GM21786 (cell line): ENCODE results near the gene PSAP.
"Not testable (repeated sequence)": the region's sequence is repeated elsewhere in the genome, so short reads cannot be mapped to it uniquely, and the experiment has no call there.

Source experiments
- ATAC-seq: cut with Tn5 transposase; IDR thresholded peaks from one replicate; pipeline ENCODE4 v1.9.1; 2021; ENCODE audit not compliant: unreplicated experiment

PSAP gene

DNA sequence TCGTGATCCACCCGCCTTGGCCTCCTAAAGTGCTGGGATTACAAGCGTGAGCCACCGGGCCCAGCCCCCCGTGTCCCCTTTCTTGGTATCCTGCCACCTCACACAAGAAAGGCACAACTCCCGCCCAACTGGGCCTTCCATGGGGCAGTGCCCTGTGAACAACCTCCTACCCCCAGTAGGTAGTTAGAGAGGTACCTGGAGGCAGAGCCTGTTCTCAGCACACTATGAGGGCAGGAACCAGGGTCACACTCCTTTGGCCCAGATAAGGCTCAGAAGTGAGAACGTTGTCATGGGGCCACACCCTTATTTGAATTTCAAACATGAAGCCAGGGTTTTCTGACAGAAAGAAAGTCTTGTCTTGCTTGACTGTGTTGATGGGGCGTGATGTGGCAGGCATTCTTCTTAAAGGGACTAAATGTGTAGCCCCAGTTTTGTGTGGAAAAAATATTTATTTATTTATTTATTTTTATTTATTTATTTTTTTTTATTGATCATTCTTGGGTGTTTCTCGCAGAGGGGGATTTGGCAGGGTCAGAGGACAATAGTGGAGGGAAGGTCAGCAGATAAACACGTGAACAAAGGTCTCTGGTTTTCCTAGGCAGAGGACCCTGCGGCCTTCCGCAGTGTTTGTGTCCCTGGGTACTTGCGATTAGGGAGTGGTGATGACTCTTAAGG, 23.8 kb upstream of the PSAP start:
- not testable (repeated sequence) for ATAC-seq

DNA sequence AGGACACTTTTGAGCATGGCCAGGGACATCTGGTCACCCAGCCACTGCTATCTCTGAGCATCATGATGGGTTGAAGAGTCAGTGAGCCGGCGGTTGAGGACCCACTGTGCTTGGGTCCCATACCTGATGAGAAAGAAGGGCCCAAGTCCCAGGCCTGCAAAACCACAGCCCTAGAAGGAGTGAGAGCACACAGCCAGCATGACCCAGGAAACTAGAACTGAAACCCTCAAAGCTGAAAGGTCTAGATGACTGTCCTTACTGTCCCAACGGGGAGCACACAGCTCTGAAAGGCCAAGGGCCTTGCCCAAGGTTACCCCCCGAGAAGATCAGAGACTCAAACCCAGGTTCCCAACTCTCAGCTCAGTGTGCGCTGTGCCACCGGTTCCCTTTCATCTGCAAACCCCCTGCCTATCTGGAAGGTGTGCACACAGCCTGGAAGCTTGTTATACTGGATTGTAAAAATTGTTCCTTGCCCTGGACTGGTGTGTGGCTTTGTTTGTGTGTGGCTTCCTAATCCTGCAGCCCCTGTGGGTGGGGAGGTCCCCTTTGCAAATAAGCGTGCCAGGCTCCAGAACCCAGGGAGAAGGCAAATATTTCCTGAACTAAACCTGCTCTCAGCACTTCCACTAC, 22.6 kb upstream of the PSAP start:
- peak; percentile 90 for ATAC-seq

DNA sequence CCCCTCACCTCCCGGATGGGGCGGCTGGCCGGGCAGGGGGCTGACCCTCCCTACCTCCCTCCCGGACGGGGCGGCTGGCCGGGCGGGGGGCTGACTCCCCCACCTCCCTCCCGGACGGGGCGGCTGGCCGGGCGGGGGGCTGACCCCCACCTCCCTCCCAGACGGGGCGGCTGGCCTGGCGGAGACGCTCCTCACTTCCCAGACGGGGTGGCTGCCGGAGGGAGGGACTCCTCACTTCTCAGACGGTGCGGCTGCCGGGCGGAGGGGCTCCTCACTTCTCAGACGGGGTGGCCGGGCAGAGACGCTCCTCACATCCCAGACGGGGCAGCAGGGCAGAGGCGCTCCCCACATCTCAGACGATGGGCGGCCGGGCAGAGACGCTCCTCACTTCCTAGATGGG, 18.6 kb upstream of the PSAP start:
- ATAC-seq = not testable (repeated sequence)

DNA sequence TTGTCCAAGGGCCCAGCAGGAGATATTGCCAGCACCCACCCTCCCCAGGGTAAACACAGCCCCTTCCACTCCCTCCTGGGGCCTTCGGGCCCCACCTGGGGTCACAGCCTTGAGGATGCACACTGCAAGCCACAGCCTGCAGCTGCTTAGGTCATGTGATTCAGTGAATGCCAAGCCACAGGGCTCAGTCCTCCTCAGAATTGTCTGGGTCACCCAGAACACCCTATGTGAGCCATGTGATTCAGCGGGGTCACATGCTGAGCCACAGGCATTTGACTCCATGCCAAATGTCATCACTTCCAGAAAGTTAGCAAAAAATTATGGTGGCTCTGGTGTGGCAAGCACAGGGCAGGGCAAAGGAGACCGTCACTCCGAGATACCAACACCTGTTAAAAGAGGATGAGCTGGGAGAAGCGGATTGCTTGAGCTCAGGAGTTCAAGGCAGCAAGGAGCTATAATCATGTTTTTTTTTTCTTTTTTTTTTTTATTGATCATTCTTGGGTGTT, 17.2 kb upstream of the PSAP start:
- ATAC-seq = peak; percentile 50

DNA sequence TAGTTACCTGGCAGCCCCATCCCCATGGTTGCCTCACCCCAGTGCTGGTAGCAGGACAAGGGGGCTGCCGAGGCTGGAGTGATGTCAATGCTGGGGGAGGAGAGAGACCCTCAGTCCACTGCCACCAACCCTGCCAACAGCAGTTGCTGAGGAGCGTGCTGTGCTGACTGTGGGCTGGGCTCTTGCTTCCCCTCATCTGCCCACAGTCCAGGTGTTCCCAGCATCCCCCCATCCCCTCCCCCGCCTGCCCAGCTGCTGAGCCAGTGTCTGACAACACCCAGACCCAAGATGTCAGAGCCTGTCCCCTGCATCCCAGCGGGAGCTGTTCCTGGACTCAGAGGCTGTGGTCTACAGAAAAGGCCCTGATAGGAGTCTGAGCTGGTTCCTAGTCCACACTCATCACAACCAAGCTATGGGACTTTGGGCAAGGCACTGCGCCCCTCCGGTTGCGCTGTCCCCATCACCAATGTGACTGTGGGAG, 14.6 kb upstream of the PSAP start:
- no peak for ATAC-seq

DNA sequence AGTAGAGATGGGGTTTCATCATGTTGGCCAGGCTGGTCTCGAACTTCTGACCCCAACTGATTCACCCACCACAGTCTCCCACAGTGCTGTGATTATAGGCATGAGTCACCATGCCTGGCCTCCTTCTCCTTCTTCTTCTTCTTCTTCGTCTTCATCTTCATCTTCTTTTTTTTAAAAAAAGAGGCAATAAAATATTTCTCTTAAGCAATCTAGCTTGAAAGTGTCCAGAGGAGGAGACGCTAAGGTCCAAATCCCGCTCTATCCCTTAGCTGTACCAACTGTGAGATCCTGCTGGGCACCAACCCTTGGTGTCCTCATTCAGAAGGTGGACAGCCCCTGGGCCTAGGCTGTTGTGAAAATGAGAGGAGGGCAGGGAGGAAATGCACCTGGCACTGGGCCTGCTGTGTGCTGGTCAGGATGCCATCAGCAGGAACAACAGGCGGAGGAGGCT, 13.9 kb upstream of the PSAP start:
- no peak for ATAC-seq

DNA sequence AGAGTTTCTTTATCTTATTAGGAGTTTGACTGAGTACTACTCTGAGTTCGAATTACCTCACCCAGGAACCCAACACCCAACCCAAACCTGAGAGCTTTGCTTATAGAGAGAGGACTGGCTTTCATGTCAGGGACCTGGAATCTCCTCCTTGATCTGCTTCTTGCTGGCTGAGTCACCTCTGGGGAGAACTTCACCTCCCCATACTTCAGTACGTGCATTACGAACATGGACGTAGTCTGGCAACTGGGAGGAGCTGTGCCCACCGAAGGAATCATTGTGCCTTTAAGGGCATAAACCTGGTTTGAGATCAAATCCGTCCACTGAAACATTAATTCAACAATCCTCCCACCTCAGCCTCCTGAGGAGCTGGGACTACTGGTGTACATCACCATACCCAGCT, 12.2 kb upstream of the PSAP start:
- ATAC-seq = no peak

DNA sequence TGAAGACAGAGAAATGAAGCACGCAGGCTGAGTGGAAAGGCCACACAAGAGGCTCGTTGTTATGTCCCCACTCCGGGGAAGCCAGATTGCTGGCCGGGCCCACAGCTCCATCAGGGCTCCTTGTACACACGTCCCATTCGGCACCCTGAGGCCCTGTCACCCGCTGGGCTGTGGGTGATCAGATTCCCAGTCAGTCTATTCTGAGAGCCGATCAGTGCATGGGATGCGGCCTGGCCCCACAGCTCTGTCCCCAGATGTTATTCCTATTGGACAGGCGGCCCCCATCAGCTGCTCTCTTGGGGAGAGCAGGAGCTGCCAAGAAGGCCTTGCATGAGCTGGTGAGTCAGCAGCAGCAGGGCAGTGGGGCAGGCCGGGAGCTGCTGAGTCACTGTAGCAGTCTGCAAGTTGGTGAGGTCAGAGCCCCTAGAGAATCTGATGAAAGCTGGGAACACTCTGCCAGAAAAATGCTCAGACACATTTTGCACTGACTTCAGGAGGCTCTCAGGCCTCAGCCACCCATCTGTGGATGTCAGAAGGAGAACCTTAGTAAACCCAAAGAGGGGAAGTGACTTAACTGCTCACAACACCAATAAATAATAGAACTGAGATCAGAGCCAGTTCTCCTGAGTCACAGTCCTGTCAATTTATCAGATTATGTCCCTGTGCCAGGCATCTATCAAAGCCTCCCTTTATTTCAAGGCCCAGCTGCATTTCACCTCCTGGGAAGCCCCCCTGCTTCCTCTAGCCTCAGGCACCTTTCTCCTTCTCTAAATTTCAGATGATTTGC, 9.4 kb upstream of the PSAP start:
- no peak for ATAC-seq

DNA sequence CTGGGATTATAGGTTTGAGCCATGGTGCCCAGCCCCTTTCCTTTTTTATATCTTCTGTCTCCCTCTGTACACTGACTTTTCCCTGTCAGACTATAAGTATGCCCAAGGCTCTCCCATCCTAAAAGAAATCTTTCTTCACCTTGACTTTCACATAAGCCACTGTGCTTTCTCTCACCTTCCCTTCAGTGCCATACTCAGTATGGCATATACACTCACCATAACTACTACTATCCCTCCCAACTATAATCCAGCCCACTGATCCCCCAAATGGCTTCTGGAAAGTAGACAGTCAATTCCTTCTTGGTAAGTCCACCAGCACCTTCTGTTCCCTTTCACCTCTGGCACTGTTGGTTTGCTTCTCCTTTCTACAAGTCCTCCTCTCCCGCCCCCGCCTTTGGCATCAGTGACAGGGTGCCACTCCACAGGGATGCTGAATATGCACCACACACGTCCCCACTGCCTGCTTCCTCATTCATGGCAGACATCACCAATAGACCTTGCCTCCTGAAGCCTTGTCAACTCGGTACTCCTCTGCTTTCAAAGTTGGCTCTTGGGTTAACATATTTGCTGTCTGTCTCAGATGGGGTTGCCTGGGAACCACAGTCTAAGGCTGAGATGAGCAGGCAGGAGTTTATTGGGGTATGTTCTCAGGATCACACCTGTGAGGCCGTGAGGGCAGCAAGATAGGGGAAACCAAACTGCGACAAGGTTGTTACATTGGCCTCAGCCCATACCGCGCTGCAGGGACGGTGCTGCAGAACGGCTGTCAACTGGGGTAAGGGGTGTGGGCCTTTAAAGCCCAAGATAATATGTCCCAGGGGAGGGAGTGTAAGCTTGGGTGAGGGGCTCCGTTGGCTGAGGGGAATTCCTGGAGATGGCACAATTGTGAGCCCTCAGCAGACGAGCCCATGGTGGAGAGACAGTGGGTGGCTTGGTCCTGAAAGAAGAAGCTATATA, 7.2 kb upstream of the PSAP start:
- no peak for ATAC-seq

DNA sequence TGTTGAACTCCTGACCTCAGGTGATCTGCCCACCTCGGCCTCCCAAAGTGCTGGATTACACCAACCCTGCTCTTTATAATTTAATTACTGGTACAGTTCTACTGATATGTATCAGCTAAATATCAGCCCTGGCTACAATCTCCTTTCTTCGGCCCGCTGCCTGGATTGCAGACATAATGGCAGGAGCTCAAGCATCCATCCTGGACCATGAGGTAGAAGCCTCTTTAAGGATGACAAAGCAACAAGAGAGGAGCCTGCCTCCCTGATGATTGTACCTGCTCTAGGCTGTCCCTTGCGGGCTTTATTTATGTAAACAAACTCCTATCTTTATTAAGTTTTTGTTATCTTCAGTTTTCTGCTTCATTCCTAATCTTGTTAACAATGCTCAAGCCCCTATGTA, 5.6 kb upstream of the PSAP start:
- no peak for ATAC-seq

DNA sequence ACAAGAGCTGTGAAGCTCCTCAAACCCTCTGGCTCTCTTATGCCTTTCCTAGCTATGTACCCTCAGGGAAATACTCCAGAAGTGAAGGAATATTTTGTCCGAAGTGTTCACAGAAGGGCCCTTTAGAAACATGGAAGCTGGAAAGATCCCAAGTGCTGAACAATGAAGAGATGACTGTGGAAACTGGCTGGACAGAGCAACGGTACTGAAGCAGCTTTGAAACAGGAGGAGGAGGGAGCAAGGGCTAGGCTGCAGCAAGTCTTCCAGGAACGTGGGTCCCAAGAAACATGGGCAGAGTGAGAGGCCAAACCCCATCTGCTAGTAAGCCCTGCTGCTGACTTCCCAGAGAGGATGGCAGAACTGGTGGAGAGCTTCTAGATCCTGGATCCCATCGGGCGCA, 3.0 kb upstream of the PSAP start:
- ATAC-seq = no peak

DNA sequence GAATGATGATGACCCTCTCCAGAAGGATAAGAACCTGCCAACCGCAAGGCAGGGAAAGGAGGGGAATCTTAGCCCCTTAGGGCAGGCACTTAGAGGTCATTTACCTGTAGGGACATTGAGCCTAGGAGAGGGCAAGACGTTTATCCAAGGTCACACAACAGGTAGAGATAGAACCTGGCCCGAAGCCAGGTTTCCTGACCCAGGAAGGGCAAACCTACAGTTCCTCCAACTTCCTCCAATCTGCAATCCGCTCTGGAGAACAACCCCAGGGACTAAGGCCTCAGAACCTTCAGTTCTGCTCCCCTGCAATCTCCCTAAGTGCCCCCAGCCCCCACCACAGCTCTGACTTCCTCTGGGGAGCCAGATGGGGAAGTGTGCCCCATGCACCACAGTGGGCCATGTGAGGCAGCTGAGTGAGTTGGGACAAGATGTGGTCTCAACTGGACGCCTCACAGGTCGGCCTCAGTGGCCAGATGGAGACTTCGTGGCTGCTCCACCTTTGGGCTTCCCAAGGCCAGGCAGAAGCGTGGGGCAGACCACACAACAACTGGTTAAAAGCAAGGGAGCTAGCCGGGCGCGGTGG, 1.4 kb upstream of the PSAP start:
- ATAC-seq = no peak

DNA sequence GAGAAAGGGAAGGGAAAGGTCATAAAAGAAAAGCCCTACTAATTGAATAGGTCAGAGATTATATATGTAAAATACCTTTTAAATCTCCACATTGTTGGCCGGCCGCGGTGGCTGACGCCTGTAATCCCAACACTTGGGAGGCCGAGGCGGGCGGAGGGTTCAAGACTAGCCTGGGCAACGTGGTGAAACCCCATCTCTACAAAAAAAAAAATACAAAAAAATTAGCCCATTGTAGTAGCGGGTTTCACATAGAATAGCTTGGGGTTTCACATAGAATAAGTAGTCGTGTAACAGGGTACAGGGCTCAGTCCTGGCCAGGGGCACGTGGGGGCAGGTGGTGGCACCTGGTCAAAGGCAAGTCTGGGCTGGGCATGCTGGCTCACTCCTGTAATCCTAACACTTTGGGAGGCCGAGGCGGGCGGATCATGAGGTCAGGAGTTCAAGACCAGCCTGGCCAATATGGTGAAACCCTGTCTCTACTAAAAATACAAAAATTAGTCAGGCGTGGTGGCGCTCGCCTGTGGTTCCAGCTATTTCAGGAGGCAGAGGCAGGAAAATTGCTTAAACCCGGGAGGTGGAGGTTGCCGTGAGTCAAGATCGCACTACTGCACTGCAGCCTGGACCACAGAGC, 529 bp upstream of the PSAP start:
- peak; percentile 22 for ATAC-seq

DNA sequence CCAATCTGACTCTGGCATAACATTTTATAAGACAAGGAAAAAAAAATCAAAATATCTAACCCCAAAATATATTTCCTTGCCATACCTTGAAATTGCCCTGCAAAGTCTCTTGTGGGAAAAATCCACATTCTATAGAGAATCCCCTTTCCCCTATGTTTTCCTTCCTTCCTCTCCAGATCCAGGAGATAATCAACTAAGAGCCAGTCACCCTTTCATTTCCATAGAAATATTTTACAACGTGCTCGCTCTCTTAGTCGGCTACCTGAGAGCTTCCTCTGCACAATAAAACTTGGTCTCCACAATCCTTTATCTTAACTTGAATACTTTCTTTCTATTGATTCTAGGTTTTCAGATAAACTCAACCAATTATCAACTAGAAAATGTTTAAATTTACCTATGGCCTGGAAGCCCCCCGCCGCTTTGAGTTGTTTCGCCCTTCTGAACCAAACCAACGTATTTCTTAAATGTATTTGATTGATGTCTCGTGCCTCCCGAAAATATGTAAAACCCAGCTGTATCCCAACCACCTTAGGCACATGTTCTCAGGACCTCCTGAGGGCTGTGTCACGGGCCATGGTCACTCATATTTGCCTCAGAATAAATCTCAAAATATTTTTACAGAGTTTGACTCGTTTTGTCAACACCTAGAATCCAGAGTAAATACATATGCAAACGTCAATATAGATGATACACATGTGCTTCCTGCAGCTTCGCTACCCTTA, 869 bp downstream of the PSAP start:
- no peak for ATAC-seq

DNA sequence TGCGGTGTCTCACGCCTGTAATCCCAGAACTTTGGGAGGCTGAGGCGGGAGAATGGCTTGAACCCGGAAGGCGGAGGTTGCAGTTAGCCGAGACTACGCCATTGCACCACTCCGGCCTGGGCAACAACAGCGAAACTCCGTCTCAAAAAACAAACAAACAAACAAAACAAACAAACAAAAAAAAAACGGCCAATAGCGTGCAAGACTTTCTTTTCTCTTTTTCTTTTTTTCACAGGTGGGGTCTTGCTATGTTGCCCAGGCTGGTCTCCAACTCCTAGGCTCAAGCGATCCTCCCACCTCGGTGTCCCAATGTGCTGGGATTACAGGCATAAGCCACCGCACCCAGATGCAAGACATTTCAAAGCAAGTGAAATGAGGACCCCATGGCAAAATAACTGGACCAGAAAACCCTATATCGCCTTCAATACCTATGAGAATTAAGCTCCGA, 1.6 kb downstream of the PSAP start:
- no peak for ATAC-seq

DNA sequence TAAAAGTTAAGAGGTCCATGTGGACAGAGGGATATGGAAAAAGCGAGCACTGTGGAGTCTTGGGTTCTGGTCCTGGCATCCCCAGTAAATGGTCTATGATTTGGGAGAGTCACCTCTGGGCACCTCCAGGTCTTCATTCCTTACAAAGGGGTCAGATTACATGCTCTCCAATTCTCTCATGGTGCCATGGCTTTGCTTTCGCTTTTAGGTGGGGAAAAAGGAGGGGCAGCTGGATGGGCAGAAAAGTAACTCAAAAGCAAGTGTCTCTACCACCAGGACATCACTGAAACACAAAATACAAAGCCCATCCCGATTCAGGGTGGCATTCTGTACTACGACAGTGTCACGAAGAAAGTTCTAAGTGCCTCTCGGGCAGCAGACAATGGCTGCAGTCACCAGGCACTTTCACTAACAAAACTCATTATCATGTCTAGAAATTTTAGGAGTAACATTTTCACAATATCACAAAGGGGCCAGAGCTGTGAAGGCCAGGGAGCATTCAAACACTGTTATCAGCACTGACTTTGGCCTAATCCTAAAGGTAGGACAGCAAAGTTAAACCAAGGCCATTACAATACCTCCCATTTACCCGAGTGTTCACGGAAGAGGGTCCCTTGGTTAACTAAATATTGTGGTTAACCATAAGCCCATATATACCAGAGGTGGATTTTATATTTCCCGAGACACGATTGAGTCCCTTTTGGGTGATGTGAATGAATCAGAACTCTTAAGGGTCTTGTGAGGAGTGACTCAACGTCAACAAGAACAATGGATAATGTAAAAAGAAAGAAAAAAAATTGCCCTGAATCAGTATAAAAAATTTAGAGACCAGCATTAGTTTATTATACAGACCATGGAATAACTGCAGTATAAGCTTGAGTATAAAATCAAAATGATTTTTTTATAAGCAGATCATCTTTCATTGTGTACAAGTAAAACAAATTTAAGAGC, 2.5 kb downstream of the PSAP start:
- ATAC-seq = no peak

DNA sequence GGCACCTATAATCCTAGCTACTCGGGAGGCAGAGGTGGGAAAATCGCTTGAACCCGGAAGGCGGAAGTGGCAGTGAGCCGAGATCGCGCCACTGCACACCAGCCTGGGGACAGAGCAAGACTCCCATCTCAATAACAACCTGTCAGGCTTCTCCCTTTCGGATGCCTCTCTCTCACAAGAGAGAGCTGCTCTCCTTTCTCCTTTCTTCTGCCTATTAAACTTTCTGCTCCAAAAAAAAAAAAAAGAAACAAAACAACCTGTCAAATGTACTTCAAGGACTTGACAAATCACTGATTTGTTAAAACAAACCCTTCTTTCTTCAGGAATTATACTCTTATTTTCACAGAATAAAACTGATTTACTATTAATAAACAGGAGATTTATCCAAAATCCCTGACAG, 3.6 kb downstream of the PSAP start:
- no peak for ATAC-seq

DNA sequence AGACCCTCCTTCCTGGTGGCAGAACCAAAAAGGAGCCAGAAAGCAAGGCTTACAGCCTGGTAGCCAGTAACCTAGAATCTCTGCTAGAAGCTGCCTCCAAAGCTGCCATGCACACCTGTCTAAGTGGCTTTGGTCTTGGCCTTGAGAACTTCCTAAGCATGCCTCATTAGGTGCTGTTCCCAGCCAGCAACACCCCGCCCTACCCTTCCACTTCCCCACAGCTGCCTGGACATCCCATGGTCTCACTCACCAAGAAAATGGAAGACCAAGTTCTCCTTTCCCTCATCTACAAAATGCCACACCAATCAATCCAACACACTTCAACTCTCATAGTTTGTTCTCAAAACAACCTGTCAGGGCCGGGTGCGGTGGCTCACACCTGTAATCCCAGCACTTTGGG, 4.2 kb downstream of the PSAP start:
- no peak for ATAC-seq
